ENCODE measurements around the gene KCNK10.

The KCNK10 gene

DNA sequence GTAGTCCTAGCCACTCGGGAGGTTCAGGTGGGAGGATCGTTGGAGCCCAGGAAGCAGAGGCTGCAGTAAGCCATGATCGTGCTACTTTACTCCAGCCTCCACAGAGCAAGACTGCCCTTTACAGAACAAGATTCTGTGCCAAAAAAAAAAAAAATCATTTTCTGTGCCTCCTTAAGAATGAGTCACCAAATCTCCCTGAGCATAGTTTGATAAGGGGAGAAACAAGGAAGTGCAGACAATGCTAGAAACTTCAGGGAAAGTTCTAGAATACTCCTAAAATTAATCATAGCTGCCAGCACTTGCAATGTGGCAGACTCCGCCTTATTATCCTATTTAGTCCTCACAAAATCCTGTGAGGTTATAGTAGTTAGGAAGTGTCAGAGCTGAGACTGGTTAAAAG is 74.5 kb downstream of the KCNK10 start:
- no peak for TF ChIP-seq CTCF (IDR thresholded peaks at IDR 0.05; ENCODE audit: borderline replicate concordance, insufficient read depth, low read depth, low read length)

GRCh38 chr14:88247228-88247627 is 75.8 kb downstream of the KCNK10 start:
- TF ChIP-seq CTCF (IDR thresholded peaks at IDR 0.05; ENCODE audit: borderline replicate concordance, insufficient read depth, low read depth, low read length), result no peak
- no peak overlapping the region for H3K4me3 ChIP-seq (ENCODE audit: low read depth, low read length)

More for the DNA sequence above, 74.5 kb downstream of the KCNK10 start:
- no peak overlapping the region for H3K4me3 ChIP-seq (ENCODE audit: low read depth, low read length)

DNA sequence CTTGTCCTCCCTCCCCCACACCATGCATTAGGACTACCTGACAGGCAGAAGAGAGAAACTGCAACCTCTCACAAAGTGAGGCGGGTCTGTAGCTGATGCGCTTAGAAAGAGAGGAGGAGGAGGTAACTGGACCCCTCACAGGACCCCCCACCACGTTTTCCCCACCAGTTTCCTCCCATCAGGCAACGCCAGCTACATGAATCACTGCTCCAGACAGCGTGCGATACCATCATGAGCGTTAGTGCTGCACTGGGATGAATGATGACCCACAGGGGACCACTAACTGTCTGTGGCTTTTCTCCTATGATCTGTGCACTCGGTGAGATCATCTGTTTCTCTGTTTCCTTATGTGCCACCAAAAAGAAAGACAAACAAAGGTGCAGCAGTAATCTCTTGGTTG is 77.7 kb downstream of the KCNK10 start:
- TF ChIP-seq CTCF (IDR thresholded peaks at IDR 0.05; ENCODE audit: borderline replicate concordance, insufficient read depth, low read depth, low read length), result no peak
- no peak overlapping the region for H3K4me3 ChIP-seq (ENCODE audit: low read depth, low read length)

DNA sequence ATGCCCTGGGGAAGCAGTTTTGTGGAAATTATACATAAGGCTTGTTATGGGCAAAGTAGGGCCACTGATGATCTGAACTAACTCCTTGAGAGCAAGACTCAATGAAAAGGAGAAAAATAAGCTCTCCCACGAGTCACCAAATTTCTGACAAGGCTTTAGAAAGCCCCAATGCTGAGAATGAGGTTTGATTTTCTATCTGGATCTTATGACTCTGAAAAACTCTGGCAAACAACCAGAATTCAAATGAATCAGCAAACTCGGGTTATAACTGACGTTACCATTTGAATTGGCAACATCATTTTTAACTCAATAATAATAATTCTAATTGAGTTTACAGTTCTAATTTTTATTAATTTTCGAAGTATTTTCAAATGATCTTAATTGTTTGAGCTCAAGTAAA is 79.1 kb downstream of the KCNK10 start:
- no peak for TF ChIP-seq CTCF (IDR thresholded peaks at IDR 0.05; ENCODE audit: borderline replicate concordance, insufficient read depth, low read depth, low read length)
- H3K4me3 ChIP-seq (ENCODE audit: low read depth, low read length), result no peak overlapping the region

- H3K4me3 ChIP-seq (ENCODE audit: low read depth, low read length), result no peak overlapping the region
- TF ChIP-seq CTCF (IDR thresholded peaks at IDR 0.05; ENCODE audit: borderline replicate concordance, insufficient read depth, low read depth, low read length), result no peak
Measured at GRCh38 chr14:88242446-88242845, 80.6 kb downstream of the KCNK10 start.

DNA sequence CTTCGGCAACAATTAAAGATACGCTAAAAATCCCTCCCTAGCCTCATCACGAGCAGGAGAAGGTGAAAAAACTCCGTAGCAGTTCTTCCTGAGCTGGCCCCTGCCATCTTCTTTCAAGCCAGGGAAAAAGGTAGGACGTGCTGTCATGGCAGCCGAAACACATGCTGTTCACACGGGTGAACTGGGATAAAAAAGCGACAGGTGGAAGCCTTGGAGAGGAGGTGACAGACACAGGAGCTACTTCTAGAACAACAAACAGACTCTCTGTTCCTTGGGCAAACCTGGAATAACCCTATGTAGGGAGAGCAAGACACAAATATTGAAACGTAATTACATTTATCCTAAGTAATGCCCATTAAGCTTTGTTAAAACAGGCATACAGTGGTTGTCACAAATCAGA is 81.3 kb downstream of the KCNK10 start:
- TF ChIP-seq CTCF (IDR thresholded peaks at IDR 0.05; ENCODE audit: borderline replicate concordance, insufficient read depth, low read depth, low read length), result no peak
- H3K4me3 ChIP-seq (ENCODE audit: low read depth, low read length), result no peak overlapping the region

- TF ChIP-seq CTCF (IDR thresholded peaks at IDR 0.05; ENCODE audit: borderline replicate concordance, insufficient read depth, low read depth, low read length), result no peak
- H3K4me3 ChIP-seq (ENCODE audit: low read depth, low read length), result no peak overlapping the region
Measured at GRCh38 chr14:88234442-88234841, 88.6 kb downstream of the KCNK10 start.

Measured in GM12875 (cell line).